Choroid plexus epithelial cell (primary cell): ENCODE measurements around the gene ANKRD13D.
A peak's percentile ranks its signal among the peaks of the same experiment; 100 is the strongest.

ENCODE experiments used
- DNase-seq: peaks from one replicate; pipeline ENCODE4 v3.0.0-alpha.2; 2010; ENCODE audit warnings: low read depth
- H3K4me3 ChIP-seq: 2 replicates; pipeline ENCODE4 v1.5.1; 2011; ENCODE audit warnings: low read depth, mild to moderate bottlenecking, control low read depth, low read length, moderate library complexity
- TF ChIP-seq, protein P1 (sequence below): conservative IDR thresholded peaks from 2 replicates; pipeline ENCODE4 v1.5.1; 2011; ENCODE audit warnings: low read depth, mild to moderate bottlenecking, control low read depth, inconsistent platforms, low read length, moderate library complexity

The ANKRD13D gene

DNA sequence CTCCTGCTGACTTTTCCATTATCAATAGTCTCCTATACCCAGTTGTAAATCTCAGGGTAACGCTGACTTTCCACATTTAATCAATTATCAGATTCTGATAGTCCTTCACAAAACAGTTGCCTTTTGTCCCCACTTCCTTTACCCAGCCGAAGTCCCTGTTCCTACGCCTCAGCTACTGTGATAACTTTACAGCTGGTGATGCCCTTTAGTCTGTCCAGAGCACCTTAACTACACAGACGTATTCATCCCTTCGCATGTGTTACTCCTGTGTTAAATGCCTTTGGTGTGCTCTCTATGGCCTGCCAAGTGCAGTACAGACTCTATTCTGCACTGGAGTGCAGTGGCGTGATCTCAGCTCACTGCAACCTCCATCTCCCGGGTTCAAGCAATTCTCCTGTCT is 34.4 kb downstream of the ANKRD13D start:
- DNase-seq, result no peak
- TF ChIP-seq, protein P1, sequence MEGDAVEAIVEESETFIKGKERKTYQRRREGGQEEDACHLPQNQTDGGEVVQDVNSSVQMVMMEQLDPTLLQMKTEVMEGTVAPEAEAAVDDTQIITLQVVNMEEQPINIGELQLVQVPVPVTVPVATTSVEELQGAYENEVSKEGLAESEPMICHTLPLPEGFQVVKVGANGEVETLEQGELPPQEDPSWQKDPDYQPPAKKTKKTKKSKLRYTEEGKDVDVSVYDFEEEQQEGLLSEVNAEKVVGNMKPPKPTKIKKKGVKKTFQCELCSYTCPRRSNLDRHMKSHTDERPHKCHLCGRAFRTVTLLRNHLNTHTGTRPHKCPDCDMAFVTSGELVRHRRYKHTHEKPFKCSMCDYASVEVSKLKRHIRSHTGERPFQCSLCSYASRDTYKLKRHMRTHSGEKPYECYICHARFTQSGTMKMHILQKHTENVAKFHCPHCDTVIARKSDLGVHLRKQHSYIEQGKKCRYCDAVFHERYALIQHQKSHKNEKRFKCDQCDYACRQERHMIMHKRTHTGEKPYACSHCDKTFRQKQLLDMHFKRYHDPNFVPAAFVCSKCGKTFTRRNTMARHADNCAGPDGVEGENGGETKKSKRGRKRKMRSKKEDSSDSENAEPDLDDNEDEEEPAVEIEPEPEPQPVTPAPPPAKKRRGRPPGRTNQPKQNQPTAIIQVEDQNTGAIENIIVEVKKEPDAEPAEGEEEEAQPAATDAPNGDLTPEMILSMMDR, result no peak
- H3K4me3 ChIP-seq, result no peak overlapping the region

DNA sequence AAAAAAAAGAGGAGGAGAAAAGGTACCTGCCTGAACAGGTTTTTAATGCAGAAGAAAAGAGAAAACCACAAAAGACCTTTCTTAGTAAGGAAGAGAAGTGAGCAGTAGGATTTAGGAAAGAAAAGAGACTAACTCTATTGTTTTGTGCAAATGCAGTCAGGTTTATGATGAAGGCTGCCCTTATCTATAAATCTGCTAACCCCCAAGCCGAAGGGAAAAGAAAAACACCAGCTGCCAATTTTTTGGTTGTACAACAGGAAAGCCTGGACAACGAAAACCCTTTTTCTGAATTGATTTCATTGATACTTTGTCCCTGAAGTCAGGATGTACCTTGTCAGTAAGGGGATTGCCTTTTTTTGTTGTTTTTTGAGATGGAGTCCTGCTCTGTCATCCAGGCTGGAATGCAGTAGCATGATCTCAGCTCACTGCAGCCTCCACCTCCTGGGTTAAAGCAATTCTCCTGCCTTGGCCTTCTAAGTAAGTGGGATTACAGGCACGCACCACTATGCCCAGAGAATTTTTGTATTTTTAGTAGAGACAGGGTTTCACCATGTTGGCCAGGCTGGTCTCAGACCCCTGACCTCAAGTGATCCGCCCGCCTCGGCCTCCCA is 43.1 kb downstream of the ANKRD13D start:
- no peak overlapping the region for H3K4me3 ChIP-seq
- TF ChIP-seq, protein P1, result no peak
- no peak for DNase-seq

DNA sequence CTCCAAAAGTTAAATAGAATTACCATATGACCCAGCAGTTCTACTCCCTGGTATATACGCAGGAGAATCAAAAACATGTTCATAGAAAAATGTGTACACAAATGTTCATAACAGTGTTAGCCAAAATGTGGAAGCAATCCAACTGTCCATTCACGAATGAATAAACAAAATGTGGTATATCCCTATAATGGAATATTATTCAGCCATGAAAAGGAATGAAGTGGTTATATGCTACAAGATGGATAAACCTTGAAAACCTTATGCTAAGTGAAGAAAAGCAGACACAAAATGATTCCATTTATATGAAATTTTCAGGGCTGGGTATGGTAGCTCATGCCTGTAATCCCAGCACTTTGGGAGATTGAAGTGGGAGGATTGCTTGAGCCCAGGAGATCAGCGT is 48.2 kb downstream of the ANKRD13D start:
- DNase-seq, result no peak
- TF ChIP-seq, protein P1, result no peak
- H3K4me3 ChIP-seq, result no peak overlapping the region

DNA sequence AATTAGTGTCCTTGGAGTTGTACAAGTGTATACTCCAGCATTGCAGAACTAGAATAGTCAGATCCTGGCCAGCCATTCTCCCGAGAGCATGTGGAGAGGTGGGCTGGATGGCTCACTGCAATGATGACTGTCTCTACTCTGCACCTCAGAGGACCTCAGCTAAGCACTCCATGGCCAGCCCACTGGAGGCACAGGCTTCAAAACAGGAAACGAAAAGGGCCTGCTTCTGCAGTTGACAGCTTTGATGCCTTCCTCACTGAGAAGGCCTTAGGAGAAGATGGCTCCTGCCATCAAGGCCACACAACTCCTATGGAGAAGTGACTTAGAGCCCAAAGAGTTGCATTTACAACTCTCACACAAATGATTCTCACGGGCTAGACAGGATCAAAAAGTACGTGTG is 55.2 kb downstream of the ANKRD13D start:
- no peak for DNase-seq
- H3K4me3 ChIP-seq, result no peak overlapping the region
- TF ChIP-seq, protein P1, result no peak

DNA sequence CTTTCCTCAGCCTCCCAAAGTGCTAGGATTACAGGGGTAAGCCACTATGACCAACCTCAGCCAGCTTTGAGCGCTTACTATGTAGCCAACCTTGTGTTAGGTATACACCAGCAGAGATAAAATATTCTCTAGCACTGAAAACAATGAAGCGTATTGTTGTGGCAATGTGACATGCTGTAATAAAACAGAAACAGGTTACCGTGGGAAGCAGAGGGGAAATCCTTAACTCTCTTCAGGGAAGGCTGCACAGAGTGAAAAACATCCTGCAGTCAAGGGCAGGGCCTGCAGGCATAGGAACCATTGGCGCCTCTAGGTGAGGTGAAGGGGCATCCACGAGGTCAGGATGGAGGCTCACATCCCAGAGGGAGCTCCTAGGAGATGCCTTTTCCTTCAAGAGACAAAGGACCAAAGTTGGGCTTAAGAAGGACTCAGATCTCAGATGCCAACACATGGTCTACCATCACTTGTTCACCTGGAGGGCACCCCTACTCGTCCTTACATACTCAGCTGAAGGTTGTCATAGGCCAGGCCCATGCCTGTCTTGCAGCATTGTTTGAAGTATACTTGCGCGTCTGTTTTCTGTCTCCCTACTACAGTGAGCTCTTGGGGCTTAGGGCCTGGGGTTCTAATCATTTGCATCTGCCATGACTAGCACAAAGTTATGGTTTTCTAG is 56.3 kb downstream of the ANKRD13D start:
- H3K4me3 ChIP-seq, result no peak overlapping the region

DNA sequence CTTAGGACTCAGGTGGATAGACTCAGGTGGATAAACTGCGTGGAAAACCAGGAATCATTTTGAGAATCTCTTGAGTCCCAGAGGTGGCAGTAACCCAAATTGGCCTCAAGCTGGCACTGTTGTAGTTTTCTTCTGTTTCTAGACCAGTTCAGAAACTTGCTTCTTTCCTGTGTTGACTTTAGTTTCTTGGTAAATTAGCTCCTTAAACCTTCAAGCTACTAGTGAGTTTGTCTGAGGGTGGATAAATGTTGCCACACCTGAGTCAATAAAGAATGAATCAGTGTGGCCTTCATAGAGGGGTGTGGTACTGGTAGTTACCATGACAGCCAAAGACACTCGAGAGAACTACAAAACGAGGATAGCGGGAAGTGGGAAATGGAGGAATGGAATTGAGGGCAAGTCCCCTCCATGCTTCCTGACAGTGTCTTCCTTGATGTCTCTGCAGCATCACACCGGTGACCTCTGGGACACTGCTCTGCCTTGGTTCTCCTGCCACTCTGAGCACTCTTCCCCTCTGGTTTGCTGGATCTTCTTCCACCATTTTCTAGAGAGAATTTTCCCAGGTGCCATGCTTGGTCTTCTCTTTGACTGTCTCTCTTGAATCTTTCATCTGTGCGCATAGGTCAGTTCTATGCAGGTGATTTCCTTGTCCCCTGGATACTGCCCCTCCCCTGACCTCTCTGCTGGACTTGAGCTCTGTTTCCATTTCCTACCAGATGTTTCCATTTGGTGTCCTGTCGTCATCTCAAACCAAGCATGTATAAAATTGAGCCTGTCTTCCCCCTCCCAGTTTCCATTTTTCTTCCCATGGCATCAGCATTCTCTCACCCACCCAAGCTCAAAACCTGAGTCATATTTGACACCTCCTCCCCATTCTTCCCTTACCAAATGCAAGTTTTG is 57.1 kb downstream of the ANKRD13D start:
- DNase-seq, result peak; percentile 74
- TF ChIP-seq, protein P1, result peak; percentile 88

More for the DNA sequence above, 56.3 kb downstream of the ANKRD13D start:
- no peak for DNase-seq
- TF ChIP-seq, protein P1, result no peak

More for the DNA sequence above, 57.1 kb downstream of the ANKRD13D start:
- no peak overlapping the region for H3K4me3 ChIP-seq
